Tibial nerve (tissue), 4 donors: ENCODE measurements around the gene QRFP. TPM values are rescaled to one million over a fixed set of nuclear protein-coding genes. Genes with fewer than 3 reads are reported as not detected.

Experiments used
- DNase-seq, 2 donors: peaks; one replicate each; pipeline ENCODE4 v3.0.0-alpha.2; 2019; ENCODE audit warnings: low spot score in 2 of 2
- H3K27ac ChIP-seq, 4 donors: fragments of 200-600 bp; sonication (generic) in 3 of 4; one replicate each; pipeline ENCODE4 v1.5.1; 2017 to 2019; ENCODE audit warnings: mild to moderate bottlenecking in 1 of 4
- H3K27me3 ChIP-seq, 2 donors: fragments of 200-600 bp; sonication (generic) in 1 of 2; one replicate each; pipeline versions ENCODE4 v1.5.1 to v1.6.0; 2017 to 2019
- H3K36me3 ChIP-seq, 3 donors: fragments of 200-600 bp; sonication (generic); one replicate each; pipeline ENCODE4 v1.5.1; 2018 to 2019
- H3K4me1 ChIP-seq, 4 donors: fragments of 200-600 bp; sonication (generic) in 3 of 4; one replicate each; pipeline ENCODE4 v1.5.1; 2017 to 2019
- H3K4me3 ChIP-seq, 4 donors: fragments of 200-600 bp; sonication (generic) in 3 of 4; one replicate each; pipeline ENCODE4 v1.5.1; 2017 to 2019; ENCODE audit warnings: mild to moderate bottlenecking in 1 of 4, moderate library complexity in 1 of 4
- H3K9me3 ChIP-seq, 4 donors: fragments of 200-600 bp; sonication (generic) in 3 of 4; one replicate each; pipeline ENCODE4 v1.5.1; 2017 to 2019
- CTCF ChIP-seq, 5 experiments: fragments of 200-600 bp in 3 of 5; fragments of 450-650 bp in 2 of 5; sonication (generic) in 3 of 5; IDR thresholded peaks; one replicate each; pipeline ENCODE4 v1.5.1; 2016 to 2019; ENCODE audit warnings: antibody characterized with exemption in 5 of 5, mild to moderate bottlenecking in 3 of 5, moderate library complexity in 2 of 5
- EP300 ChIP-seq, 2 donors: sonication (generic); formaldehyde crosslinking; IDR thresholded peaks; one replicate each; pipeline ENCODE4 v1.6.1; 2017; ENCODE audit warnings: antibody characterized with exemption in 2 of 2, mild to moderate bottlenecking in 1 of 2
- POLR2A ChIP-seq, 2 donors: fragments of 450-650 bp; IDR thresholded peaks; one replicate each; pipeline ENCODE4 v1.6.1; 2017; ENCODE audit warnings: antibody characterized with exemption in 2 of 2, mild to moderate bottlenecking in 2 of 2, moderate library complexity in 2 of 2
- WGBS, 2 donors: methylation state at CpG; one replicate each; pipeline ENCODE4 v1.1.5; 2018; 5-methylcytosine and 5-hydroxymethylcytosine counted together
- total RNA-seq, 4 donors: library from RNA; depleted of rRNA; stranded (reverse); fragments of >200 nt; gene quantifications; one replicate each; pipeline ENCODE4 v1.1.0, GENCODE V29; 2016

Gene QRFP
- total RNA-seq, 4 donors from 2014 or later = not detected

GRCh38 chr9:130908878-130909355 is 12.3 kb upstream of the QRFP start:
- WGBS, 2 donors = 83 to 86% methylated on average over 19 of the region's 19 CpGs
- no peaks in the 10 kb centered on the region for H3K36me3 ChIP-seq
- no peak for DNase-seq

GRCh38 chr9:130908146-130908877 is 11.7 kb upstream of the QRFP start:
- 64 to 67% methylated on average over 22 of the region's 22 CpGs for WGBS, 2 donors

More at GRCh38 chr9:130908878-130909355, 12.3 kb upstream of the QRFP start:
- Histone ChIP-seq H3K27ac (no peak overlapping the region), H3K9me3 (no peaks in the 10 kb centered on the region), H3K27me3 (peaks cover 0 to 45% of the 10 kb centered on the region in 2 donors), H3K4me1 (peaks cover 0 to 9% (median 0%) of the 10 kb centered on the region in 4 donors), H3K4me3 (no peak overlapping the region)
- no peak for TF ChIP-seq CTCF (IDR thresholded peaks at IDR 0.05)

GRCh38 chr9:130906735-130907416 is 10.3 kb upstream of the QRFP start:
- Histone ChIP-seq H3K36me3 (no peaks in the 10 kb centered on the region), H3K4me1 (no peaks in the 10 kb centered on the region), H3K9me3 (no peaks in the 10 kb centered on the region), H3K4me3 (no peak overlapping the region), H3K27me3 (peaks cover 0 to 59% of the 10 kb centered on the region in 2 donors), H3K27ac (no peak overlapping the region)
- no peak for TF ChIP-seq CTCF (IDR thresholded peaks at IDR 0.05)
- TF ChIP-seq POLR2A (IDR thresholded peaks at IDR 0.05) = no peak
- no peak for TF ChIP-seq EP300 (IDR thresholded peaks at IDR 0.05)
- WGBS, 2 donors = 68 to 76% methylated on average over 19 to 21 of the region's 21 CpGs
- no peak for DNase-seq

More at GRCh38 chr9:130908146-130908877, 11.7 kb upstream of the QRFP start:
- Histone ChIP-seq H3K4me3 (no peak overlapping the region), H3K4me1 (peaks cover 0 to 6% (median 0%) of the 10 kb centered on the region in 4 donors), H3K27ac (no peak overlapping the region), H3K27me3 (peaks cover 0 to 46% of the 10 kb centered on the region in 2 donors), H3K36me3 (no peaks in the 10 kb centered on the region), H3K9me3 (no peaks in the 10 kb centered on the region)
- TF ChIP-seq EP300 (IDR thresholded peaks at IDR 0.05) = no peak
- no peak for TF ChIP-seq POLR2A (IDR thresholded peaks at IDR 0.05)
- TF ChIP-seq CTCF (IDR thresholded peaks at IDR 0.05) = no peak
- no peak for DNase-seq

- no peak overlapping the region for H3K4me3 ChIP-seq
- no peak for DNase-seq
- TF ChIP-seq POLR2A (IDR thresholded peaks at IDR 0.05) (no peak), CTCF (IDR thresholded peaks at IDR 0.05) (no peak), EP300 (IDR thresholded peaks at IDR 0.05) (no peak)
- WGBS, 2 donors = 69 to 71% methylated on average over 16 to 24 of the region's 24 CpGs
- H3K27ac ChIP-seq = no peak overlapping the region
- no peaks in the 10 kb centered on the region for H3K36me3 ChIP-seq
- H3K9me3 ChIP-seq = no peaks in the 10 kb centered on the region
- no peaks in the 10 kb centered on the region for H3K4me1 ChIP-seq
- peaks cover 0 to 59% of the 10 kb centered on the region in 2 donors for H3K27me3 ChIP-seq
These were observed 9.5 kb upstream of the QRFP start for GRCh38 chr9:130905902-130906734.
